Adipocyte (in vitro differentiated cells): ENCODE data around the gene NOS1AP.

Source experiments
- DNase-seq: peaks from one replicate; pipeline ENCODE4 v3.0.0-alpha.2; 2015; ENCODE audit warnings: low read depth
- H3K27me3 ChIP-seq: replicated peaks from 2 replicates; pipeline ENCODE4 v1.7.0; 2013; ENCODE audit warnings: mild to moderate bottlenecking, low read length, moderate library complexity; ENCODE audit not compliant: control insufficient read depth, insufficient read depth
- H3K36me3 ChIP-seq: 2 replicates; pipeline ENCODE4 v1.7.0; 2013; ENCODE audit warnings: low read length, mild to moderate bottlenecking, moderate library complexity; ENCODE audit not compliant: control insufficient read depth, insufficient read depth, severe bottlenecking
- H3K4me1 ChIP-seq: 2 replicates; pipeline ENCODE4 v1.7.0; 2013; ENCODE audit warnings: mild to moderate bottlenecking, low read length, moderate library complexity; ENCODE audit not compliant: control insufficient read depth, insufficient read depth
- H3K4me3 ChIP-seq: 2 replicates; pipeline ENCODE4 v1.7.0; 2013; ENCODE audit warnings: mild to moderate bottlenecking, low read length, moderate library complexity
- H3K9ac ChIP-seq: 2 replicates; pipeline ENCODE4 v1.7.0; 2013; ENCODE audit warnings: mild to moderate bottlenecking, low read length, moderate library complexity
- H3K9me3 ChIP-seq: 2 replicates; pipeline ENCODE4 v1.7.0; 2013; ENCODE audit warnings: mild to moderate bottlenecking, low read length, moderate library complexity; ENCODE audit not compliant: control insufficient read depth

The NOS1AP gene

GRCh38 chr1:162236618-162237017 lies 167.1 kb downstream of the NOS1AP start:
- no peak for DNase-seq
- peaks cover 6% of the 10 kb centered on the region for H3K4me1 ChIP-seq
- no peaks in the 10 kb centered on the region for H3K9me3 ChIP-seq

GRCh38 chr1:162240577-162240976 lies 171.1 kb downstream of the NOS1AP start:
- H3K27me3 ChIP-seq = peaks cover 38% of the 10 kb centered on the region
- H3K4me1 ChIP-seq = no peaks in the 10 kb centered on the region
- no peaks in the 10 kb centered on the region for H3K36me3 ChIP-seq
- no peaks in the 10 kb centered on the region for H3K9me3 ChIP-seq
- H3K9ac ChIP-seq = no peak overlapping the region
- no peak overlapping the region for H3K4me3 ChIP-seq
- DNase-seq = no peak

More at GRCh38 chr1:162236618-162237017, 167.1 kb downstream of the NOS1AP start:
- H3K4me3 ChIP-seq = no peak overlapping the region
- H3K27me3 ChIP-seq = peaks cover 24% of the 10 kb centered on the region
- H3K36me3 ChIP-seq = no peaks in the 10 kb centered on the region
- H3K9ac ChIP-seq = no peak overlapping the region

- H3K4me3 ChIP-seq = no peak overlapping the region
- no peak for DNase-seq
- H3K27me3 ChIP-seq = peaks cover 41% of the 10 kb centered on the region
- H3K4me1 ChIP-seq = no peaks in the 10 kb centered on the region
- H3K9ac ChIP-seq = no peak overlapping the region
- no peaks in the 10 kb centered on the region for H3K36me3 ChIP-seq
- H3K9me3 ChIP-seq = no peaks in the 10 kb centered on the region
Observed at GRCh38 chr1:162242804-162243203, 173.3 kb downstream of the NOS1AP start.

- Histone ChIP-seq H3K4me1 (no peaks in the 10 kb centered on the region), H3K9ac (no peak overlapping the region), H3K27me3 (peaks cover 14% of the 10 kb centered on the region), H3K9me3 (no peaks in the 10 kb centered on the region), H3K36me3 (no peaks in the 10 kb centered on the region), H3K4me3 (no peak overlapping the region)
- DNase-seq = no peak
Observed at GRCh38 chr1:162248854-162249535, 179.5 kb downstream of the NOS1AP start.

- Histone ChIP-seq H3K36me3 (no peaks in the 10 kb centered on the region), H3K9ac (no peak overlapping the region), H3K4me3 (no peak overlapping the region), H3K9me3 (no peaks in the 10 kb centered on the region), H3K4me1 (peaks cover under 1% of the 10 kb centered on the region), H3K27me3 (peaks cover 13% of the 10 kb centered on the region)
- DNase-seq = no peak
Observed at GRCh38 chr1:162250004-162250730, 180.7 kb downstream of the NOS1AP start.

- H3K9me3 ChIP-seq = no peaks in the 10 kb centered on the region
- H3K36me3 ChIP-seq = no peaks in the 10 kb centered on the region
- peaks cover 4% of the 10 kb centered on the region for H3K27me3 ChIP-seq
- H3K9ac ChIP-seq = no peak overlapping the region
- DNase-seq = no peak
- H3K4me3 ChIP-seq = no peak overlapping the region
- peaks cover 6% of the 10 kb centered on the region for H3K4me1 ChIP-seq
Observed at GRCh38 chr1:162251102-162251501, 181.6 kb downstream of the NOS1AP start.

DNA sequence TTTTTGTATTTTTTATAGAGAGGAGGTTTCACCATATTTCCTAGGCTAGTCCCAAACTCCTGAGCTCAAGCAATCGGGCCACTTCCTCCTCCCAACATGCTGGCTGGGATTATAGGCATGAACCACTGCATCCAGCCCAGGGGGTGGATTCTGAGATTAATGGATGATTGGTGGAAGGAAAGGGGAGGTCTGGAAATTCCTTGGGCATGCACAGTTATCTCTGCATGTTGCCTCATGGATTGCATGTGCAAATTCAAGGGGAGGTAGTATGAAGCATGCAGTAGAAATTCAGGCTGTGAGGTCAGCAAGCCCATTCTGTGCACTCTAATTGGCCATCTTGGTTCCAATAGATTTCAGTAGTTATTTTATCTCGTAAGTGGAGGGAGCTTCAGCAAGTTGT lies 182.7 kb downstream of the NOS1AP start:
- Histone ChIP-seq H3K9ac (no peak overlapping the region), H3K27me3 (peaks cover 2% of the 10 kb centered on the region), H3K36me3 (no peaks in the 10 kb centered on the region), H3K9me3 (no peaks in the 10 kb centered on the region), H3K4me1 (peaks cover 15% of the 10 kb centered on the region), H3K4me3 (no peak overlapping the region)
- no peak for DNase-seq

DNA sequence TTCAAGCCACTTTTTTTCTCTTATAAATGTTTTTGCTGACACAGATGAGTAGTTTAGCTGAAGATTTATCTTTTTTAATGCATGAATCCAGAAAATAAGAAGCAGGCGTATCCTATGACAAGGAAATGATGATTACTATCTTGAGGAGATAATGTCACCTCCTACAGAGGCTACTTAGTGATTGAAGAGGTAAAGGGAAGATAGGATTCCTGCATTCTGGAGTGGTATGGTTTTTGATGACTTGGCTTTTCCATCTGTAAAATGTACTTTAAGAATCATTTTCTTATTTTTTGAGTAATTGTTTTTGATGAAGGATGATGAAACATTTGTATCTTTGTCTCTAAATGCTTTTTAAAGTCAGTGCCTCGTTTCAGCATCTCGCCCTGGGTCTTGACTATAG lies 184.3 kb downstream of the NOS1AP start:
- H3K9ac ChIP-seq = no peak overlapping the region
- H3K4me1 ChIP-seq = peaks cover 15% of the 10 kb centered on the region
- H3K27me3 ChIP-seq = peaks cover 2% of the 10 kb centered on the region
- H3K9me3 ChIP-seq = no peaks in the 10 kb centered on the region
- H3K4me3 ChIP-seq = no peak overlapping the region
- no peak for DNase-seq
- H3K36me3 ChIP-seq = no peaks in the 10 kb centered on the region

DNA sequence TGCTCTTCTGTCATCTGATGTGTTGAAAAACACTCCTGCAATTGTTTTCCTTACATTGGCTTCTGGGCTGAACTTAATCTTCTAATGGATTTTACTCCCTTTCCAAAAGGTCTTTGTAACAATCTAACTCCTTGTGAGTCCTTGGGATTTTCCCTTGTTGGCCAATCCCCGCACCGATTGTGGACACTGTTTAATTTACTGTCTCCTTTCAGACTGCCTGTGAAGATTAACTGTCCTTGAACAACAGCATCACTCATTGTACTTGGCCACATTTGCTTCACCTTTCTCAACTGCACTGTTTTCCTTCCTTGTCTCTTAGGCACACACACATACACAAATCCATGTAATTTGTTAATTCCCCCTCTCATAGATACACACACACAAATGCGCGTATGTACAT lies 186.8 kb downstream of the NOS1AP start:
- H3K4me1 ChIP-seq = peaks cover 15% of the 10 kb centered on the region
- peaks cover 3% of the 10 kb centered on the region for H3K27me3 ChIP-seq
- no peaks in the 10 kb centered on the region for H3K36me3 ChIP-seq
- H3K4me3 ChIP-seq = no peak overlapping the region
- H3K9ac ChIP-seq = no peak overlapping the region
- DNase-seq = no peak
- H3K9me3 ChIP-seq = no peaks in the 10 kb centered on the region

GRCh38 chr1:162258394-162258793 lies 188.9 kb downstream of the NOS1AP start:
- H3K27me3 ChIP-seq = peaks cover 18% of the 10 kb centered on the region
- no peak overlapping the region for H3K9ac ChIP-seq
- no peaks in the 10 kb centered on the region for H3K9me3 ChIP-seq
- peaks cover 15% of the 10 kb centered on the region for H3K4me1 ChIP-seq
- H3K4me3 ChIP-seq = no peak overlapping the region
- no peak for DNase-seq
- no peaks in the 10 kb centered on the region for H3K36me3 ChIP-seq

DNA sequence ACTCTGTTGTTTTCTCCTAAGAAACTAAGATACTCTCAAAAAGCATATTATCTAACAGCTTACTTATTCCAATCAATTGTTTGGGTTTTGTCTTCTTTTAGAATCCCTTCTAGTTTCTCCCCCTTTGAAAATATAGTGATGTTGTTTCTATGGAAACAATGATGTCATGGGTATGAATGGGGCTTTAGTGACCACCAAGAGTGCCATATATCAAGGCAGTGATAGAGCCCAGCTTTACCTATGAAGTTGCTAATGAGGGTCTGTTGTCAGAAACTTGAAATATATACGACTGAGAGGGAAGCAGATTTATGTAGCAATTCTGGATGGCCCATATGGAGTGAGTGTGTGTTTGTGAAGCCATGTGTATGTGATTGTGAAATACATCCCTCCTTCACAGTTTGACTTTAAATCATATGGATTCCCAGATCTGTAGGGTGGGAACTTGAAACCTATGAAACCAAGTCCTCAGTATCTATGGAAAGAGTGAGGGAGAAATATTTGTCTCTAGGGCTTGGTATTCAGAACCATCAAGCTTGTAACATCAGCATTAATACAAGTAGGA lies 190.5 kb downstream of the NOS1AP start:
- Histone ChIP-seq H3K4me3 (no peak overlapping the region), H3K9me3 (no peaks in the 10 kb centered on the region), H3K9ac (no peak overlapping the region), H3K27me3 (peaks cover 21% of the 10 kb centered on the region), H3K36me3 (no peaks in the 10 kb centered on the region), H3K4me1 (peaks cover 15% of the 10 kb centered on the region)
- no peak for DNase-seq
